OCI-LY7 (cell line): ENCODE measurements around the gene GPR84.

Experiments used
- EZH2phosphoT487 ChIP-seq: fragments of 200-600 bp; sonication (generic); IDR thresholded peaks from 2 replicates; pipeline ENCODE4 v1.6.1; 2018; ENCODE audit warnings: low read depth, borderline replicate concordance, mild to moderate bottlenecking, mixed run types, antibody characterized with exemption, low read length, moderate library complexity, mixed read lengths
- TF ChIP-seq, protein P1 (sequence below): fragments of 200-600 bp; sonication (generic); conservative IDR thresholded peaks from 2 replicates; pipeline ENCODE4 v1.5.1; 2014; ENCODE audit warnings: mild to moderate bottlenecking, antibody characterized with exemption, low read length, moderate library complexity, mixed read lengths

DNA sequence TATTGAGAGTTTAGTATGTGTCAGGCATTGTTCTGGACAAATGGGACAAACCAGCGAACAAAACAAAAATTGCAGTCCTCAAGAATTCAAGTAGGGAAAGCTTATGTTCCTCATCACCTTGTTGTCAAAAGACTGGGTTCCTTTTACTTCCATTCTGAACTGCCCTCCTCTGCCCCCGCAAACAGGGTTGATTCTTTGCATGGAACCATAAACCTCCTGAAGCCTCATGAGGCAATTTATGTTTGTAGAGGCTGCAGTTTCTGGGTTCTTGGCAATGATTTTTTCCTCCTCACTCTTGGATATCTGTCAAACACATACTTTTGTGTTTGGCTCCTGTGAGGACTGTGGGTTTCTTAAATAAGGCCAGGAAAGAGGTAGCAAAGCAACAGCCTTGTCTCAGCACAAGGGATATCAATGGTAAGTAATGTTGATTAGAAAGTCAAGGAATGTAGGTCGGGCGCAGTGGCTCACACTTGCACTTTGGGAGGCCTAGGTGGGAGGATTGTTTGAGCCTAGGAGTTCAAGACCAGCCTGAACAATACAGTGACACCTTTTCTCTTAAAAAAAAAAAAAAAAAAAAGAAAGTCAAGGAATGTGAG, 25.5 kb downstream of the GPR84 start:
- TF ChIP-seq, protein P1, sequence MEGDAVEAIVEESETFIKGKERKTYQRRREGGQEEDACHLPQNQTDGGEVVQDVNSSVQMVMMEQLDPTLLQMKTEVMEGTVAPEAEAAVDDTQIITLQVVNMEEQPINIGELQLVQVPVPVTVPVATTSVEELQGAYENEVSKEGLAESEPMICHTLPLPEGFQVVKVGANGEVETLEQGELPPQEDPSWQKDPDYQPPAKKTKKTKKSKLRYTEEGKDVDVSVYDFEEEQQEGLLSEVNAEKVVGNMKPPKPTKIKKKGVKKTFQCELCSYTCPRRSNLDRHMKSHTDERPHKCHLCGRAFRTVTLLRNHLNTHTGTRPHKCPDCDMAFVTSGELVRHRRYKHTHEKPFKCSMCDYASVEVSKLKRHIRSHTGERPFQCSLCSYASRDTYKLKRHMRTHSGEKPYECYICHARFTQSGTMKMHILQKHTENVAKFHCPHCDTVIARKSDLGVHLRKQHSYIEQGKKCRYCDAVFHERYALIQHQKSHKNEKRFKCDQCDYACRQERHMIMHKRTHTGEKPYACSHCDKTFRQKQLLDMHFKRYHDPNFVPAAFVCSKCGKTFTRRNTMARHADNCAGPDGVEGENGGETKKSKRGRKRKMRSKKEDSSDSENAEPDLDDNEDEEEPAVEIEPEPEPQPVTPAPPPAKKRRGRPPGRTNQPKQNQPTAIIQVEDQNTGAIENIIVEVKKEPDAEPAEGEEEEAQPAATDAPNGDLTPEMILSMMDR, result no peak
- no peak for TF ChIP-seq EZH2phosphoT487
